Hematopoietic multipotent progenitor cell treated with erythropoietin and hydrocortisone succinate and interleukin-3 and kit ligand, for 15 days (in vitro differentiated cells): ENCODE data around the gene KIAA0586.
"Not testable (repeated sequence)": the region's sequence is repeated elsewhere in the genome, so short reads cannot be mapped to it uniquely, and the experiment has no call there.

Experiments used
- DNase-seq: peaks from one replicate; pipeline ENCODE4 v3.0.0-alpha.2; 2015; ENCODE audit warnings: low spot score

Gene KIAA0586

GRCh38 chr14:58549105-58549757 is 121.7 kb downstream of the KIAA0586 start:
- no peak for DNase-seq

DNA sequence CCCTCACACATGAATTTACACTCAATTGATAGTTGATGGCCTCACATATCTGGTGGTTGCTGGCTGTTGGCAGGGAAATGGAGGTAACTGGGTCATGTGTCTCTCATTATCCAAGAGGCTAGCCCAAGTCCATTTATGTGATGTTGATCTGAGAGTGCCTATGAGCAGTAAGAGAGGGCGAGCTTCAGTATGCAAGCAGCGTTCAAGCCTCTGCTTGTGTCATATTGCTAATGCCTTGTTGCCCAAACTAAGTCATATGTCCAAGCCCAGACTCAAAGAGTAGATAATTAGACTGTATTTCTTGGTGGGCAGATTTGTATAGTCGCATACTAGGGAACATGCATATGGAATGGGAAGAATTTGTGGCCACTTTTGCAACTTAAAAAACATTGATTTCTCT is 126.4 kb downstream of the KIAA0586 start:
- DNase-seq, result no peak

GRCh38 chr14:58555647-58556046 is 128.1 kb downstream of the KIAA0586 start:
- no peak for DNase-seq

- DNase-seq, result no peak
These were observed 129.7 kb downstream of the KIAA0586 start for GRCh38 chr14:58557242-58557641.

- no peak for DNase-seq
These were observed 132.7 kb downstream of the KIAA0586 start for GRCh38 chr14:58560208-58560607.

DNA sequence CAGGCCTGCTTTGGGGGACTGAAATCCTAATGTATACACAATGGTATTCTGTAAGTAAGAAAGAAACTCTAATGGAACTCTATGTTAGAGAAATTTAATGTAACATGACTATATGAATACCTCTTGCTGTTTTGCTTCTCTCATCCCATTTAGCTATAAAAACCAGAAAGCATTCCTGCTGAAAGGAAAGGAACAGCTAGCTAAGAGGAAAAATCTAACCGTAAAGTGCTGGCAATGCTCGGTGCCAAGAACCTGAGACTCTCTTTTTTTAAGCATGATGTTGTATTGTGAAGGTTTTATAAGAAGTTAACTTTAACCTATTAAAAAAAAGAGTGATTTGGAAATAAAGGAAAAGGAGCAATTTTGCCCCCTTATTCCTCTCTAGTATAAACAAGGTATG is 134.6 kb downstream of the KIAA0586 start:
- no peak for DNase-seq

- DNase-seq, result no peak
These were observed 136.5 kb downstream of the KIAA0586 start for GRCh38 chr14:58563978-58564377.

DNA sequence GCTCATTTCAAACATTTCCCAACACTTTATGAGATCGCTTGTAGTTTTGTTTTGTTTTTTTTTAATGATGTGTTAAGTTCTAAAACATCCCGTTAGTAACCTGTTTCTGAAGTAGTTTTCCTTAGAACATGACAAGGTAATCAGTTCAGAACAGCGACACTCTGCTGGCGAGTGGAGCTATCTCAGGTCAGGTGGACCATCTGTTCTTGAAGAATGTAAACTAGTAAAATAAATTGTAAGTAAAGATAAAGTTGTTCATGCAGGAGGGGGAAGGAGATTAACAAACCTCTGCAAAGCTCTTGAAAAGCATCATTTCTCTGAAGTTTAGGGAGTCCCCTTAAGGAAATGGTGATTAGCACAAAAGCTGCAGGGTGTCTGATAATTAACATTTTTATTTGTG is 138.3 kb downstream of the KIAA0586 start:
- DNase-seq, result no peak

DNA sequence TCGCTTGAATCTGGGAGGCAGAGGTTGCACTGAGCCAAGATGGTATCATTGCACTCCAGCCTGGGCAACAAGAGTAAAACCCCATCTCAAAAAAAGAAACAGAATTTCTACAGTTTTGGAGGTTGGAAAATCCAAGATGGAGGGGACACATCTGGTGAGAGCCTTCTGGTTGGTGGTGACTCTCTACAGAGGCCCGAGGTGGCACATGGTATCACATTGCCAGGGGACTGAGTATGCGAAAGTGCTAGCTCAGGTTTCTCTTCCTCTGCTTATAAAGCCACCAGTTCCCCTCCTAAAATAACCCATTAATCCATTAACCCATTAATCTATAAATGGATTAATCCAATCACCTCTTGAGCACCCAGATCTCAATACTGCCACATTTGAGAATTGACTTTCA is 139.5 kb downstream of the KIAA0586 start:
- DNase-seq, result no peak

DNA sequence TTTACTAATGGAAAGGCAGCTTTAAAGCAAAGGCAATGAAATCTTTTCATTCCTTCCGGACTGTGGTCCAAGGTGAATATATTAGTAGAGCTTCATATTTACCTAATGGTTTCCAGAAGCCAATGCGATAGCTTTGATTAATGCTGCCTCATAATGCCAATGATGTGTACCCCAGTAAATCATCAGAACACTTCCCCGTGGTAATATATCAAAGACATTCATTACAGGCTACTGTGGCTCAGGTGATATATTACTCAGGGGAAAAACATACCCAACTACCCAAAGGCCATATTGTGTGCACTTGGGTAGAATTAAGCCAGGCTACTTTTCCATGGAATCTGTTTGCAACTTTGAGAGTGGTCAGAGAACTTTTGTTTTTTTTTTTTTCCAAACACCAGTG is 140.8 kb downstream of the KIAA0586 start:
- no peak for DNase-seq

- no peak for DNase-seq
These were observed 143.7 kb downstream of the KIAA0586 start for GRCh38 chr14:58571256-58571655.

- no peak for DNase-seq
These were observed 144.4 kb downstream of the KIAA0586 start for GRCh38 chr14:58571769-58572472.

DNA sequence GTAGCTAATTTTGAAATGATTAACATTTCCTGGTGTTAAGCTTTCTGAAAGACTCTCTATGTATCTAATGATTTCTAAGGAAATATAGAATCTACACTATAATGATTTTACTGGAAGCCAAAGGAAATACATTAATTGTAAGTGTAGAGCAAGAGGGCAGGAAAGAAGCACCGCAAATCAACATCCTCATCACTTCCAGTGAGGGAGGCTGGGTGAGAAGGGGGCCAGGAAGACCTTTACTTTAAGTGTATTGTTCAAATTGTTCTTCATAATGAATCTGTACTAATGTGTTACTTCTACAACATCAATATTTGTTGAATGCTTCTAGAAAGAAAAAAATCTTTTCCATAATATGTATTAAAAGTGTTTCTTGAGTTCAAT is 144.9 kb downstream of the KIAA0586 start:
- no peak for DNase-seq

DNA sequence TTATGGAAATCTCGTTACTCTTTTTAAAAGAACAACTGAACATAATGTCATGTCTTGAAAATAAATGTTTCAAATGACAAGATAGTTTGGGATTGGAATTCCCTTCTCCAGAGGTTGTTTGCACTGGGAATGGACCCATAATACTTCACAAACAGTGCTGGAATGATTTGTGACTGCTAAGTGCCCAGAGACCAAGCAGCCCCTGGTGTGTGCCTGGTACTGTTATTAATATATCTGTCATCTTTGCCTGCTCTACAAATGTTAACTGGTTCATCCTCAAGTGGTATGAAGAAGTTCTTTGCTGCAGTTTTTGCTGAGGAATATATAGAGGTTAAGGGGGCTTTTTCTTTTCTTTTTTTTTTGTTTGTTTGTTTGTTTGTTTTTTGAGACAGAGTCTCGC is 145.3 kb downstream of the KIAA0586 start:
- no peak for DNase-seq

- no peak for DNase-seq
These were observed 147.1 kb downstream of the KIAA0586 start for GRCh38 chr14:58574623-58575022.

GRCh38 chr14:58575956-58576355 is 148.4 kb downstream of the KIAA0586 start:
- no peak for DNase-seq

DNA sequence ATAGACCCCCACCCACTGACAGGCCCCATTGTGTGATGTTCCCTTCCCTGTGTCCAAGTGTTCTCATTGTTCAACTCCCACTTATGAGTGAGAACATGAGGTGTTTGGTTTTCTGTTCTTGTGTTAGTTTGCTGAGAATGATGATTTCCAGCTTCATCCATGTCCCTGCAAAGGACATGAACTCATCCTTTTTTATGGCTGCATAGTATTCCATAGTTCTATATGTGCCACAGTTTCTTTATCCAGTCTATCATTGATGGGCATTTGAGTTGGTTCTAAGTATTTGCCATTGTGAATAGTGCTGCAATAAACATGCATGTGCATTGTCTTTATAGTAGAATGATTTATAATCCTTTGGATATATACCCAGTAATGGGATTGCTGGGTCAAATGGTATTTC is 152.5 kb downstream of the KIAA0586 start:
- not testable (repeated sequence) for DNase-seq

- DNase-seq, result not testable (repeated sequence)
These were observed 153.9 kb downstream of the KIAA0586 start for GRCh38 chr14:58581389-58581788.

DNA sequence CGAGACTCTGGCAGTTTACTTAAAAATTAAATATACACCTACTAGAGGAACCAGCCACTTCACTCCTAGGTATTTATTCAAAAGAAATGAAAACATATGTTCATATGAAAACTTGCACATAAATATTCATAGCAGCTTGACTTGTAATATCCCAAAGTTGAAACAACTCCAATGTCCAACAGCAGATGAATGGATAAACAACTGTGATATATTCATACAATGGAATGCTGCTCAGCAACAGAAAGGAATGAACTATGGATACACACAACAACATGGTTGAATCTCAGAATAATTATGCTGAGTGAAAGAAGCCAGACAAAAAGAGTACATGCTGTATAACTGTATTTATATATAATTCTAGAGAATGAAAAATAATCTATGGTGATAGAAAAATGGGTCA is 156.9 kb downstream of the KIAA0586 start:
- no peak for DNase-seq

DNA sequence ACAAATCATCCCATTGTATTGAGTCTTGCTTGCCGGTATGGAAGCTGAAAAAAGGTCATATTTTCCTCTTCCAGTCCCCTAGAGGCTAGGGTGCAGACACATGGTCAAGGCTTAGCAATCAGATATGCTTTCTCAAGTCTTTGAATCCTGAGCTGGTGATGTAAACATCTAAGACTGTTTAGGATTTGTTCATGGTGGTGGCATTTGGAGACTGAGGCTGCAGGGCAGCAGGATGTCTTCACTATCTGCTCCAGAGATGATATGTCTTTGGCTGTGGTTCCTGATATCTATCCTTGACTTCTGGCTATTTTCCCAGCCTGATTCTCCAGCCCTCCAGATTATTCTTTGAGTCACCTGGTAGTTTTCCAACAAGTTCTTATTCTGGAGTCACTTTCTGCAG is 159.8 kb downstream of the KIAA0586 start:
- no peak for DNase-seq

GRCh38 chr14:58588321-58588720 is 160.8 kb downstream of the KIAA0586 start:
- not testable (repeated sequence) for DNase-seq

DNA sequence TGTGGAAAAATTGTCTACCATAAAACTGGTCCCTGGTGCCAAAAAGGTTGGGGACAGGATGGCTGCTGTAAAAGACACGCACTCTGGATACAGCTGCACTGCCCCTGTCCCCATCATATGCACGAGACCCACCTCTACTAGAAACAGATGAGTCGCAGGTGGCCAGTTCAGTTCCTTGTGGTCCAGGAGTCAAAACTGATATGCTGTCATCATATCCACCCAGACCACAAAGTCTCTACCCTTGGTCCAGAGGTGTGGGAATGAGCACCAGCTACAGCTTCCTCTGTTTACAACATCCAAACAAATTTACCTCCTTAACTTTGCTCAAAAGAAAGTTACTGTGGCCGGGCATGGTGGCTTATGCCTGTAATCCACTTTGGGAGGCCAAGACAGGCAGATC is 166.5 kb downstream of the KIAA0586 start:
- no peak for DNase-seq

- DNase-seq, result no peak
These were observed 169.5 kb downstream of the KIAA0586 start for GRCh38 chr14:58597041-58597440.
